Osteocyte (in vitro differentiated cells): ENCODE measurements around the gene LLPH. TPM values are rescaled to one million over a fixed set of nuclear protein-coding genes. Genes with fewer than 3 reads are reported as not detected.
A peak's percentile ranks its signal among the peaks of the same experiment; 100 is the strongest.

Source experiments
- DNase-seq: peaks from one replicate; pipeline ENCODE4 v3.0.0; 2021; ENCODE audit warnings: mixed read lengths; ENCODE audit not compliant: unreplicated experiment; ENCODE audit errors: extremely low spot score
- H3K27ac Mint-ChIP-seq: one replicate; pipeline ENCODE4 v1.8.0; 2021; ENCODE audit warnings: mild to moderate bottlenecking, mixed read lengths; ENCODE audit not compliant: unreplicated experiment
- H3K27me3 Mint-ChIP-seq: one replicate; pipeline ENCODE4 v1.8.0; 2021; ENCODE audit warnings: mixed read lengths; ENCODE audit not compliant: unreplicated experiment
- H3K36me3 Mint-ChIP-seq: one replicate; pipeline ENCODE4 v1.8.0; 2021; ENCODE audit warnings: mixed read lengths; ENCODE audit not compliant: unreplicated experiment
- H3K4me1 Mint-ChIP-seq: one replicate; pipeline ENCODE4 v1.8.0; 2021; ENCODE audit warnings: mixed read lengths; ENCODE audit not compliant: unreplicated experiment
- H3K4me3 Mint-ChIP-seq: one replicate; pipeline ENCODE4 v1.8.0; 2021; ENCODE audit warnings: mild to moderate bottlenecking, moderate library complexity, mixed read lengths; ENCODE audit not compliant: unreplicated experiment
- H3K9me3 Mint-ChIP-seq: one replicate; pipeline ENCODE4 v1.8.0; 2021; ENCODE audit warnings: mixed read lengths; ENCODE audit not compliant: unreplicated experiment
- CTCF ChIP-seq: fragments of 200-600 bp; sonication (generic); IDR thresholded peaks from 2 replicates; pipeline ENCODE4 v1.5.0; 2021; ENCODE audit warnings: antibody characterized with exemption, mild to moderate bottlenecking, moderate library complexity
- total RNA-seq: library from RNA; stranded (reverse); gene quantifications from 2 replicates; pipeline ENCODE4 v1.2.1, GENCODE V29; 2021

The LLPH gene
- total RNA-seq, 1 donor from 2014 or later = 25.1 TPM

- H3K27ac Mint-ChIP-seq = peak within 1 kb of the TSS; percentile 99
- peaks cover 10% of the 10 kb centered on the region for H3K4me1 Mint-ChIP-seq
- TF ChIP-seq CTCF = peak; percentile 40
- DNase-seq = peak; percentile 89
- peaks cover 7% of the 10 kb centered on the region for H3K9me3 Mint-ChIP-seq
- H3K36me3 Mint-ChIP-seq = peaks cover 8% of the 10 kb centered on the region
- peaks cover 3% of the 10 kb centered on the region for H3K27me3 Mint-ChIP-seq
- H3K4me3 Mint-ChIP-seq = peak within 1 kb of the TSS; percentile 91
These were observed 38.9 kb upstream of the LLPH start, which contains the start of gene TMBIM4 for GRCh38 chr12:66169221-66170170. Gene TMBIM4 (minus strand): TSS chr12:66169996. CDS start chr12:66169951, 45 bp downstream.

- DNase-seq = no peak
- Mint-ChIP-seq H3K27ac (peak overlapping the region; percentile 99), H3K4me3 (peak overlapping the region; percentile 91)
These were observed 37.9 kb upstream of the LLPH start for GRCh38 chr12:66168410-66168809.

GRCh38 chr12:66166561-66166960 lies 36.0 kb upstream of the LLPH start:
- no peak for DNase-seq
- no peak for TF ChIP-seq CTCF
- Mint-ChIP-seq H3K4me1 (peaks cover 10% of the 10 kb centered on the region), H3K9me3 (peaks cover 9% of the 10 kb centered on the region), H3K4me3 (no peak overlapping the region), H3K27me3 (peaks cover 3% of the 10 kb centered on the region), H3K27ac (no peak overlapping the region), H3K36me3 (peaks cover 8% of the 10 kb centered on the region)

More at GRCh38 chr12:66168410-66168809, 37.9 kb upstream of the LLPH start:
- Mint-ChIP-seq H3K36me3 (peaks cover 8% of the 10 kb centered on the region), H3K9me3 (peaks cover 9% of the 10 kb centered on the region), H3K27me3 (peaks cover 3% of the 10 kb centered on the region), H3K4me1 (peaks cover 10% of the 10 kb centered on the region)
- TF ChIP-seq CTCF = no peak

- Mint-ChIP-seq H3K4me3 (no peak overlapping the region), H3K36me3 (peaks cover 8% of the 10 kb centered on the region), H3K4me1 (peaks cover 10% of the 10 kb centered on the region), H3K9me3 (peaks cover 9% of the 10 kb centered on the region), H3K27me3 (peaks cover 3% of the 10 kb centered on the region), H3K27ac (no peak overlapping the region)
- no peak for DNase-seq
- TF ChIP-seq CTCF = no peak
These were observed 34.6 kb upstream of the LLPH start for GRCh38 chr12:66165141-66165540.

GRCh38 chr12:66164349-66164821 lies 33.8 kb upstream of the LLPH start:
- no peak for TF ChIP-seq CTCF
- peaks cover 3% of the 10 kb centered on the region for H3K27me3 Mint-ChIP-seq
- H3K27ac Mint-ChIP-seq = no peak overlapping the region
- H3K9me3 Mint-ChIP-seq = peaks cover 9% of the 10 kb centered on the region
- peaks cover 13% of the 10 kb centered on the region for H3K36me3 Mint-ChIP-seq
- DNase-seq = no peak
- no peak overlapping the region for H3K4me3 Mint-ChIP-seq
- H3K4me1 Mint-ChIP-seq = peaks cover 10% of the 10 kb centered on the region
